GM19099 (cell line): ENCODE data around the gene ADAP2.

Experiments used
- POLR2A ChIP-seq: IDR thresholded peaks from 3 replicates; pipeline ENCODE4 v1.6.1; 2011; ENCODE audit warnings: low read depth; ENCODE audit not compliant: insufficient read length; ENCODE audit errors: extremely low read depth

The ADAP2 gene

GRCh38 chr17:30927756-30928155 lies 6.0 kb downstream of the ADAP2 start:
- no peak for TF ChIP-seq POLR2A

GRCh38 chr17:30928584-30928983 lies 6.8 kb downstream of the ADAP2 start:
- TF ChIP-seq POLR2A, result no peak

- no peak for TF ChIP-seq POLR2A
Measured at GRCh38 chr17:30929081-30929633, 7.4 kb downstream of the ADAP2 start.

- TF ChIP-seq POLR2A, result no peak
Measured at GRCh38 chr17:30930495-30930894, 8.8 kb downstream of the ADAP2 start.

- no peak for TF ChIP-seq POLR2A
Measured at GRCh38 chr17:30933966-30934365, 12.2 kb downstream of the ADAP2 start.

GRCh38 chr17:30939051-30939689 lies 17.4 kb downstream of the ADAP2 start:
- no peak for TF ChIP-seq POLR2A

- no peak for TF ChIP-seq POLR2A
Measured at GRCh38 chr17:30942308-30943079, 20.7 kb downstream of the ADAP2 start.

- no peak for TF ChIP-seq POLR2A
Measured at GRCh38 chr17:30947796-30948195, 26.1 kb downstream of the ADAP2 start.

GRCh38 chr17:30950189-30950588 lies 28.4 kb downstream of the ADAP2 start:
- no peak for TF ChIP-seq POLR2A

GRCh38 chr17:30950669-30951399 lies 29.1 kb downstream of the ADAP2 start:
- TF ChIP-seq POLR2A, result no peak

GRCh38 chr17:30952638-30953393 lies 31.1 kb downstream of the ADAP2 start:
- no peak for TF ChIP-seq POLR2A

- TF ChIP-seq POLR2A, result no peak
Measured at GRCh38 chr17:30954046-30954830, 32.5 kb downstream of the ADAP2 start.

GRCh38 chr17:30956764-30957374 lies 35.1 kb downstream of the ADAP2 start:
- TF ChIP-seq POLR2A, result no peak

GRCh38 chr17:30957741-30958140 lies 36.0 kb downstream of the ADAP2 start:
- no peak for TF ChIP-seq POLR2A
